Stimulated activated effector memory CD8-positive, alpha-beta T cell treated with anti-CD3 and anti-CD28 coated beads, Interleukin-12 subunit alpha, Interleukin-12 subunit beta, amount 100 ng/mL, for 72 hours (primary cell): ENCODE data around the gene TRNP1.

Source experiments
- ATAC-seq: fragments of 150-1000 bp; cut with Tn5 transposase; 2 replicates; pipeline ENCODE4 v1.10.0; 2021
- DNase-seq, 2 donors: peaks; one replicate each; pipeline ENCODE4 v3.0.0; 2021 to 2022; ENCODE audit warnings: low spot score in 2 of 2
- H3K27ac Mint-ChIP-seq: one replicate; pipeline ENCODE4 v1.8.0; 2022; ENCODE audit warnings: mild to moderate bottlenecking, mixed read lengths
- H3K36me3 Mint-ChIP-seq: one replicate; pipeline ENCODE4 v1.8.0; 2022; ENCODE audit warnings: mild to moderate bottlenecking, mixed read lengths
- H3K4me1 Mint-ChIP-seq: one replicate; pipeline ENCODE4 v1.8.0; 2022; ENCODE audit warnings: mixed read lengths
- H3K4me3 Mint-ChIP-seq: one replicate; pipeline ENCODE4 v1.8.0; 2022; ENCODE audit warnings: mild to moderate bottlenecking, mixed read lengths
- H3K9me3 Mint-ChIP-seq: one replicate; pipeline ENCODE4 v1.8.0; 2022; ENCODE audit warnings: mixed read lengths

The TRNP1 gene

DNA sequence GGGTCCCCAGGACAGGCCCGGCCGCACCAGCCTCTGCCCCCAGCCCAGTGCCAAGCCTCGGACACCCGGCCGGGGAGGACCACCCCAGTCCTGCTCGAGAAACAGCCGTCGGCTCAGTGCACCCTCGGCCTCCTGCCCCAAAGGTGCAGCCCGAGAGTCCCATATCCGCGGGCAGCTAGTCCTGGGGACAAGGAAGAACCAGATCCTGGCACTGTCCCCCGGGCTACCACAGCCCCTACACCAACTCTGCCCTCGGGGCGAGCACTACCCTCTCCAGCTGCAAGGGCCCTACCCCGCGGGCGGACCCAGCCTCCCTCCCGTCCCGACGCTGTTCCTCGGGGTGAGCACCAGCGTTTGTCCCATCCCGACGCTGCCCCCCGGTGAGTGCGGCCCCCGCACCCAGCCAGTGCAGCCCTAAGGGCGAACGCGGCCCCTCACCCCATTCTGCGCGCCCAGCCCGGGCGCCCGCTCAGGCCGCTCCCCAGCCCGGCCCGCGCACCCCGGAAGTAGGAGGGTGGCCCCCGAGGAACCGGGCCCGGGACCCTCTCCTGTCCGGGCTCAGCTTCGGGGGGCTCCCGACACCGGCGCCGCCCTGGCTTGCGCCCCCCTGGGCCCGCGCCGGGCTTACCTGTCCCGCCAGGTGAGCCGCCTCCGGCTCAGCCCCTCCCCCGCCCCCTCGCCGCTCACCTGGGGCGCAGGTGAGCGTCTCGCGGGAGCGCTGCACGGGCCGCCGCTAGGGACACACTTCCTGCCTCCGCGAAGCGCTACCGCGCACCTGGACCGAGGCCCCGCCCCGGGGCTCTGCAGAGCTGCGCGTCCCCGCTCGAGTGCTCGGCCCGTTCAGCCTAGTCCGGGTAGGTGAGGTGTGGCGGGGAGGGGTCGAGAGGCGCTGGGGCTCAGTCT, 33.5 kb upstream of the TRNP1 start, which contains the start of gene KDF1:
TSS of gene KDF1 (minus strand) at position 747 of the 903 bp plus-strand sequence. CDS start 8,088 bp downstream, outside the sequence.
- DNase-seq (peak in 1 of 2 donors; percentile 55), ATAC-seq (peak; percentile 78)
- H3K27ac Mint-ChIP-seq: peak within 1 kb of the TSS; percentile 77
- H3K4me3 Mint-ChIP-seq: peak within 1 kb of the TSS; percentile 70
- peaks cover 6% of the 10 kb centered on the region for H3K4me1 Mint-ChIP-seq
- H3K36me3 Mint-ChIP-seq: no peaks in the 10 kb centered on the region
- no peaks in the 10 kb centered on the region for H3K9me3 Mint-ChIP-seq

DNA sequence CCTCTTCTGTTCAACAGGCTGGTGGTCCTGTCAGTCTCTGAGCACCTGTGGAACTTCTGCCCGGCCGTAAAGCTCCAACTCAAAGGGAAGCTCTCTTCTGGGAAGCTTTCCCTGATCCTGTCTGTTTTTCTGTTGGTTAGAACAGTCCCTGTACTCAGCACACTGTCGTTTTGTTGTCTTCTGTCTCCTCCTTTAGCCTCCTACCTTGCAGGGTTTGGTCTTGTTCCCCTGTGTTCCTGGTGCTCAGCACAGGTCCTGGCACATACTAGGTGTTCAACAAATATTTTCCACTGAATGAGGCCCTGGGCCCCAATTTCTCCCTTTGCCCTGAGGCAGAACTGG, 32.9 kb upstream of the TRNP1 start:
- peak overlapping the region; percentile 77 for H3K27ac Mint-ChIP-seq
- peak overlapping the region; percentile 70 for H3K4me3 Mint-ChIP-seq
- no peak for DNase-seq
- peaks cover 6% of the 10 kb centered on the region for H3K4me1 Mint-ChIP-seq
- no peaks in the 10 kb centered on the region for H3K9me3 Mint-ChIP-seq
- no peaks in the 10 kb centered on the region for H3K36me3 Mint-ChIP-seq
- ATAC-seq: no peak

DNA sequence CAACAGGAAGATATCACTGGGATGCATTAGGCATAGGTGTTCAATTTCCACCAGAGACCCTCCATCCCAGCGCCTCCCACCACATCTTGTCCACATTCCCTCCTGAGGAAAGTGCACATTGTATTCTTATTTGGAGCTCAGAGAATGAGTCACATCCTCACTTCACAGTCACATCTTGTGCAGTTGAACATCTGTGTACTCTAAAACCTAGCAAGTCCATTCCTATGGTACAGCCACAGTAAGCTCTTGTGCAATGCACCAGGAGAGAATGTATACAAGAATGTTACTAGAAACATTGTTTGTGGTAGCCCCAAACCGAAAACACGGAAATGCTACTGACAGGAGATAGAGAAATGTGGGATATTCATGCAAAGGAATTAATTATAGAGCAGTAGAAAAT, 31.7 kb upstream of the TRNP1 start:
- Mint-ChIP-seq H3K9me3 (no peaks in the 10 kb centered on the region), H3K4me3 (no peak overlapping the region), H3K27ac (no peak overlapping the region), H3K4me1 (peaks cover 6% of the 10 kb centered on the region), H3K36me3 (no peaks in the 10 kb centered on the region)
- DNase-seq (no peak), ATAC-seq (no peak)

DNA sequence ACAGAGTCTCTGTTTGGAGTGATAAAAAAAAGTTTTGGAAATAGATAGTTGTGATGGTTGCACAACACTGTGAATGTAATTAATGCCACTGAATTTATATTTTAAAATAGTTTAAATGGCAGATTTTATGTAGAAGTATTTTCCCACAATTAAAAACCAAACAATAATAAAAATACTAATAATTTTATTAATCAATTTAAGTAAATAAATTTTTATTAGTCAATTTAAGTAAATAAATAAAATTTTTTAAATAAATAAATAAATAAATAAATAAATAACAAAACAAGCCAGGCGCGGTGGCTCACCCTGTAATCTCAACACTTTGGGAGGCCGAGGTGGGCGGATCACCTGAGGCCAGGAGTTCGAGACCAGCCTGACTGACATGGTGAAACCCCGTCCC, 28.3 kb upstream of the TRNP1 start:
- ATAC-seq (no peak), DNase-seq (no peak)
- Mint-ChIP-seq H3K4me1 (peaks cover 6% of the 10 kb centered on the region), H3K9me3 (no peaks in the 10 kb centered on the region), H3K4me3 (no peak overlapping the region), H3K27ac (no peak overlapping the region), H3K36me3 (no peaks in the 10 kb centered on the region)

DNA sequence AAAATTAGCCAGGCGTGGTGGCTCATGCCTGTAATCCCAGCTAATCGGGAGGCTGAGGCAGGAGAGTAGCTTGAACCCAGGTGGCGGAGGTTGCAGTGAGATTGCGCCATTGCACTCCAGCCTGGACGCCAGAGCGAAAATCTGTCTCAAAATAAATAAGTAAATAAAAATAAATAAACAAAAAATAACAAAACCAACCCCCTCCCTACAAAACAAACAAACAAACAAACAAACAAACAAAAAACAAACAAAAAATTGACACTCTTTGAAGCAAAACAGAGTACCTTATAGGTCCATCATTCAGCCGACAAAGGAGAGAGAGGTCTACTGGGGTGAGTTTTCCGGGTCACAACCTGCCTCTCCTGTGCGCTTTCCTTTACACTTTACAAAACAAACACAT, 27.9 kb upstream of the TRNP1 start:
- peaks cover 3% of the 10 kb centered on the region for H3K4me1 Mint-ChIP-seq
- no peak overlapping the region for H3K4me3 Mint-ChIP-seq
- ATAC-seq: no peak
- no peaks in the 10 kb centered on the region for H3K9me3 Mint-ChIP-seq
- H3K36me3 Mint-ChIP-seq: no peaks in the 10 kb centered on the region
- no peak for DNase-seq
- H3K27ac Mint-ChIP-seq: no peak overlapping the region

DNA sequence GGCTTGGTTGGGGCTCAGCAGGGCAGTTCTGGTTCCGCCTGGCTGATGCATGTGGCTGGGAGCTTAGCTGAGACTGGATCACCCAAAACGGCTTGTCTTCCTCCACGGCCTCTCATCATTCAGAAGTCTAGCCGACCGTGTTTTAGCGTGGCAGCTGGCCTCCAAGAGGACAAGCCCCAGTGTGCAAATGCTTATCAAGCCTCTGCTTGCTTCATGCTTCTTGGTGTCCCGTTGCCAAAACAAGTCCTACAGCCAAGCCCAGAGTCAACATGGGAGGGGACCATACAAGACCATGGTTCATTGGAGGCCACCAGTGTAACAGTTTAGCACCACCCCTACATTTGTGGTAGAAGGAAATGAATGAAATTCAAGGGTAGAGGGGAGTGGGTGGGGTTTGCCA, 22.7 kb upstream of the TRNP1 start:
- H3K9me3 Mint-ChIP-seq: no peaks in the 10 kb centered on the region
- H3K4me1 Mint-ChIP-seq: peaks cover 9% of the 10 kb centered on the region
- H3K36me3 Mint-ChIP-seq: no peaks in the 10 kb centered on the region
- no peak for ATAC-seq
- DNase-seq: no peak
- H3K4me3 Mint-ChIP-seq: no peak overlapping the region
- no peak overlapping the region for H3K27ac Mint-ChIP-seq

DNA sequence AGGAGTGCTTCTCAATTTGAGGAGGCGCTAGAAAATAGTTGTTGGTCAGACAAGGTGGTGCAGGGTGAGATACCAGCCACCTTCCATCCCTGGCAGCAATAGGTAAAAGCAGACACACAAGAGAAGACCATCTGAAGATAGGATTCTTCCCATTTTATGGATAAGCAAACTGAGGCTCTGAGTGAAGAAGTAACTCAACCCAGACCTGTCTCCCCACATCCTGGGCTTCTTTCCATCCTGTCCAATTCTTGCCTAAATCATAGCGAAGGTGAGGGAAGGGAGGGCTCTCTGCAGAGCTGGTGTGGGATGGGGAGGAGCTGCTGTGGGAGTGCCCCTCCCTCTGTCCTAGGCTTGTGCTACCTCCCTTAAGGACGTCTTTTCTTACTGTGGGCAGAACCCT, 21.9 kb upstream of the TRNP1 start:
- peaks cover 9% of the 10 kb centered on the region for H3K4me1 Mint-ChIP-seq
- H3K4me3 Mint-ChIP-seq: no peak overlapping the region
- no peaks in the 10 kb centered on the region for H3K36me3 Mint-ChIP-seq
- ATAC-seq (no peak), DNase-seq (no peak)
- H3K27ac Mint-ChIP-seq: no peak overlapping the region
- no peaks in the 10 kb centered on the region for H3K9me3 Mint-ChIP-seq

DNA sequence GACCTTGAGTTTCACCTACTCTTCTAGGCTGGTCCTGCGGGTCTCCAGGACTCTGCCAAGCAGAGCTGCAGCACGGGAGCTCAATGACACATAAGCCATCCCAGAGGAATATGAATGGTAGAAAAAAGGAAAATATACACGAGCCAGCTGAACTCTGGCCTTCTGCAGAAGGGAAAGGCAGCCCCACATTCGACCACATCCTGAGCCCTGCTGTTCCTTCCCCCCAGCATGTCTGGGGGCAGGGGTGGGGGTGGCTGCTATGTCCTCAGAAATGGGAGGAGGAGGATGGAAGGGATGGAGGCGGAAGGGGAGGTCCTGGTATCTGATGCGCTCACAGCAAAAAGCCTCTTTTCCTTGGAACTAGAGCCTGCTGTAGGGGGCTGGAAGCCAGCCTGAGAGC, 21.1 kb upstream of the TRNP1 start:
- H3K27ac Mint-ChIP-seq: peak overlapping the region; percentile 15
- H3K4me3 Mint-ChIP-seq: no peak overlapping the region
- no peak for ATAC-seq
- no peaks in the 10 kb centered on the region for H3K36me3 Mint-ChIP-seq
- no peak for DNase-seq
- H3K9me3 Mint-ChIP-seq: no peaks in the 10 kb centered on the region
- H3K4me1 Mint-ChIP-seq: peaks cover 9% of the 10 kb centered on the region

DNA sequence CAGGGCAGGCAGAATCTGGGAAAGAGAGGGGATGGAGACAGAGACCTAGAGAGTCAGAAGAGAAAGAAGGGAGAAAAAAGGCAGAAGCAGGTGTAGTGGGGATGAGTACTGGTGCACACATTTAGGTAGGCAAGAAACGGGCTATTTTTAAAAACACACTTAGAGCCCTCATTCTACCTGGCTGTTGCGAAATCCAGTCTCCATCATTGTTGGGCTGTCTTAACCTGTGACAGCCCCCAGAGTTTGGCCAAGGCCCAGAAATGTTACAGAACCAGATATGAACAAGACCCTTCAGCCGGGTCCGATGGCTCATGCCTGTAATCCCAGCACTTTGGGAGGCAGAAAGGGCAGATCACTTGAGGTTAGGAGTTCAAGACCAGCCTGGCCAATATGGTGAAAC, 20.7 kb upstream of the TRNP1 start:
- Mint-ChIP-seq H3K4me1 (peaks cover 9% of the 10 kb centered on the region), H3K36me3 (no peaks in the 10 kb centered on the region), H3K27ac (peak overlapping the region; percentile 15), H3K4me3 (no peak overlapping the region), H3K9me3 (no peaks in the 10 kb centered on the region)
- ATAC-seq (no peak), DNase-seq (no peak)

DNA sequence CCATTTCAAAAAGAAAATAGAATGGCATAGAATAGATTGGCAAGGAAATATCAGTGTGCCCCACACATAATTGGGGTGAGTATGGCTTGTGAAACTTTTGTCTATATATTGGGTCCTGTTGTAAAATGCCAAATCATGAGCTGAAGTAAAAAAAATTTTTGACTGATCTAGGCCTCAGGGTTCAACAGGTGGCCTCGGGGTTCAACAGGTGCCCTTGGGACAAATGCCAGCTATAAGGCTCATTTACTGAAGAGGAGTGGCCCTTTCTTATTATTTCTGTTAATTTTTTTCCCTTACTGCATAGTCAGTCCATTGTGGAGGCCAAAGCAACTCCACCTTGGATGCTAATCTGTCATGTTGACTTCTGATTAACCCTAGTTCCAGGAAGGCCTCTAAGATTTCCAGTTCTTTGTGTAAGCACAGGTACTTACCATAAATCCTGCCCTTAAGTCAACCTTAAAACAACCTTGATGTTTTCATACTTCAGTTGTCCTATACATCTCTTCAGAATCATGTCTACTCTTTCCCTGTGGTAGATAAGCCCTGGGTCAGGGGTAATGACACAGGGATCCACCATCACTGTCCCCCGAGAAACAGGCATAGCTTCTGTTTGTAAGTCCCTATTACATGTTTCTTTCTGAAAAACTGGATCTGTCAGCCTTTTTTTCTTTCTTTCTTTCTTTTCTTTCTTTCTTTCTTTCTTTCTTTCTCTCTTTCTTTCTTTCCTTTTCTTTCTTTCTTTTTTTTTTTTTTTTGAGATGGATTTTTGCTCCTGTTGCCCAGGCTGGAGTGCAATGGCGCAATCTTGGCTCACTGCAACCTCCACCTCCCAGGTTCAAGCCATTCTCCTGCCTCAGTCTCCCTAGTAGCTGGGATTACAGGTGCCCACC, 16.6 kb upstream of the TRNP1 start:
- DNase-seq: no peak
- no peak overlapping the region for H3K27ac Mint-ChIP-seq
- no peak overlapping the region for H3K4me3 Mint-ChIP-seq
- H3K36me3 Mint-ChIP-seq: no peaks in the 10 kb centered on the region
- H3K4me1 Mint-ChIP-seq: peaks cover 8% of the 10 kb centered on the region
- ATAC-seq: no peak
- no peaks in the 10 kb centered on the region for H3K9me3 Mint-ChIP-seq

DNA sequence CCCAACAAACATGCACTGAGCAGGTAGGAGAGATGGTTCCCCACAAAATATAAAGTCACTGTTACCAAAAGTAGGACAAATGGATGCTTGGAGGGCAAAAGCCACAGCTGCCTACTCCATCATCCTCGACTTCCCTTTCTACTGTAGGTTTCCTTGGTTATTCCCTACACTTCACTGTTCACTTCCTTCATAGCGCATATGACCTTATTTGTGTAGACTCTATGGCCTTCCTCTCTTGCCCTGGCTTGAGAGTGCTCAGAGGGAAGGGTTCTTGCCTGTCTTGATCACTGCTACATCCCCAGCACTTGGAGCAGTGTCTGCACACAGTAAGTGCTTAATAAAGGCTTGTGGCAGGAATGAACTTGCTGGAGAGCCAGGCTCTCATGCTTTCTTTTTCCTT, 14.6 kb upstream of the TRNP1 start:
- no peaks in the 10 kb centered on the region for H3K4me1 Mint-ChIP-seq
- DNase-seq: no peak
- no peak overlapping the region for H3K27ac Mint-ChIP-seq
- H3K36me3 Mint-ChIP-seq: no peaks in the 10 kb centered on the region
- ATAC-seq: no peak
- no peak overlapping the region for H3K4me3 Mint-ChIP-seq
- H3K9me3 Mint-ChIP-seq: no peaks in the 10 kb centered on the region

DNA sequence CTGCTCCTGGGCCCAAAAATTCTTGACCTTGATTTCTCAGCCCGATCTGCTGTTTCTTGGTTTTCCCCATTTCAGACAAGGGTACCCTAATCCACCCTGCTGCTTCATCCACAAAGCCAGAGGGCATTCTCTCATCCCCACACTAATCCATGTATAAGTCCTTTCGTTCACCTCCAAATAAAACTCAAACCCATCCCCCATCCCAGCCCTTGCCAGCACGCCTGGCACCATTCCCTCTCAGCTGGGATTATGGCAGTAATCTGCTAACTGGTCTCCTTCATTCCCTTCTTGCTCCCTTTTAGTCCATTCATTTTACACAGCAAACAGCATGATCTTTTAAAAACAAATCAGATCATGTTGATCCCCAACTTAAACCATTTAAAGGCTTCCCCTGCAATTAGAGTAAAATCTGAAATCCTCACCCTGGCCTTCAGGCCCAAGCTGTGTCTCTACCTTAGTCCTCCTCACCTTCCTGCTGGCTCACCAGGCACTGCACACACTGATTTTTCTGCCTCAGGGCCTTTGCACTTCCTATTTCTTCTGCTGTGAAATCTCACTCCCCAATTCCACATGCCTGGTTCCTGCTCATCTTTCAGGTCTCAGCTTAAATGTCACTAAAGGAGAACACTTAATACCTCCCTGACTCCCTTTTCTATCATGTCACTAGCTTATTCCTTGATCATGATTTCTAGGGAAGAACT, 12.2 kb upstream of the TRNP1 start:
- ATAC-seq (no peak), DNase-seq (no peak)
- Mint-ChIP-seq H3K27ac (no peak overlapping the region), H3K4me3 (no peak overlapping the region), H3K4me1 (no peaks in the 10 kb centered on the region), H3K36me3 (no peaks in the 10 kb centered on the region), H3K9me3 (no peaks in the 10 kb centered on the region)

DNA sequence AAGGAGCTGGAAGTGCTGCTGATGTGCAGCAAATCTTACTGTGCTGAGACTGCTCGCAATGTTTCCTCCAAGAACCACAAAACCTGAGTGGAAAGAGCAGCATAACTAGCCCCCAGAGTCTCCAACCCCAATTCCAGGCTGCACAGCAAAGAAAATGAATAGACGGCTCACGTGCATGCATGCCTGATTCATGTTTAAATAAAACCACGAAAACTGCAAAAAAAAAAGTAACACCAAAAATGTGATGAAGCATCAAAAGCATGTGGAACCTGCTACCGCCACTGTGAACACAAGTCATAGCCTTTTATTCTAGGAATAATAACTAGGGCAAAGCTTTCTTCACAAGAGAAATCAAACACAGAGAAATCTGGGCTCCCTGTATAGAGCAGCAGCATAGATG, 9.6 kb upstream of the TRNP1 start:
- Mint-ChIP-seq H3K36me3 (no peaks in the 10 kb centered on the region), H3K4me1 (no peaks in the 10 kb centered on the region), H3K9me3 (no peaks in the 10 kb centered on the region), H3K27ac (no peak overlapping the region), H3K4me3 (no peak overlapping the region)
- ATAC-seq (no peak), DNase-seq (no peak)

DNA sequence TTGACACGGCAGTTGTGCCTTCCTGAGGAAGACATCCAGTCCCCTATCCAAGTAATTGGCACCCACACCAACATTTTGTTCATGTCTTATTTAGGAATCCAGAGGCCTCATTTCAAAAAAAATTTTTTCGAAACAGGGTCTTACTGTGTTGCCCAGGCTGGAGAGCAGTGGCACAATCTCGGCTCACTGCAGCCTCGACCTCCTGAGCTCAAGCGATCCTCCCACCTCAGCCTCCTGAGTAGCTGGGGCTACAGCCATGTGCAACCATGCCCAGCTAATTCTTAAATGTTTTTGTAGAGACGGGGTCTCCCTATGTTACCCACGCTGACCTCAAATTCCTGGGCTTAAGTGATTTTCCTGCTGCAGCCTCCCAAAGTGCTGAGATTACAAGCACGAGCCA, 9.2 kb upstream of the TRNP1 start:
- no peak overlapping the region for H3K27ac Mint-ChIP-seq

DNA sequence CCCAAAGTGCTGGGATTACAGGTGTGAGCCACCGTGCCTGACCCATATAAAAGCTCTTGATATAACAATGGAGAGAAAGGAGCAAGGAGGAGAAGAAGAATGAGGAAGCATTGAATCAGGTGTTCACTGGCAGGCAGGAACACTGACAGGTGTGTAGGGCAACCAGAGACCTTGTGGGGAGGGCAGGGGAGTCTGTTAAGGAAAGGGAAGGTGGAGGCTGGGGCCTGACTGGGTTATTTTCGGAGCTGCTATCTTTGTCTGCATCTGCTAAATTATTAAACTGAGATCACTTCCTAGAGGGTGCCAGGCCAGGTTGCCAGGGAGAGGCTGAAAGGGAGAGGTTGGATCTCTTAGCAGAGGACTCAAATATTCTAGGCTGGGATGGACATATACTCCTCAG, 6.8 kb upstream of the TRNP1 start:
- DNase-seq (no peak), ATAC-seq (no peak)
- Mint-ChIP-seq H3K27ac (no peak overlapping the region), H3K9me3 (no peaks in the 10 kb centered on the region), H3K36me3 (no peaks in the 10 kb centered on the region), H3K4me3 (no peak overlapping the region), H3K4me1 (peaks cover 7% of the 10 kb centered on the region)

More for the DNA sequence above, 9.2 kb upstream of the TRNP1 start:
- DNase-seq (no peak), ATAC-seq (no peak)
- Mint-ChIP-seq H3K36me3 (no peaks in the 10 kb centered on the region), H3K4me1 (no peaks in the 10 kb centered on the region), H3K9me3 (no peaks in the 10 kb centered on the region), H3K4me3 (no peak overlapping the region)
